Right lobe of liver (tissue), 6 donors: Measurements from ENCODE around the gene ALDH16A1. TPM values are rescaled to one million over a fixed set of nuclear protein-coding genes. Genes with fewer than 3 reads are reported as not detected.

Experiments used
- ATAC-seq, 4 donors: fragments of 200-7000 bp; cut with Tn5 transposase; one replicate each; pipeline ENCODE4 v1.9.1; 2020; ENCODE audit warnings: mild to moderate bottlenecking in 4 of 4, moderate library complexity in 4 of 4
- DNase-seq, 3 donors: peaks; one replicate each; pipeline ENCODE4 v3.0.0-alpha.2; 2020
- H3K27ac ChIP-seq, 3 donors: fragments of 200-600 bp; one replicate each; pipeline ENCODE4 v1.8.0; 2022
- H3K27me3 ChIP-seq, 2 donors: fragments of 200-600 bp; one replicate each; pipeline ENCODE4 v1.8.0; 2022
- H3K36me3 ChIP-seq, 4 donors: fragments of 200-600 bp; sonication (generic) in 1 of 4; one replicate each; pipeline versions ENCODE4 v1.5.1 to v1.8.0; 2017 to 2022; ENCODE audit warnings: control low read depth in 1 of 4
- H3K4me1 ChIP-seq, 4 donors: fragments of 200-600 bp; sonication (generic) in 1 of 4; one replicate each; pipeline versions ENCODE4 v1.5.1 to v1.8.0; 2017 to 2022; ENCODE audit warnings: control low read depth in 1 of 4
- H3K4me3 ChIP-seq, 3 donors: fragments of 200-600 bp; one replicate each; pipeline ENCODE4 v1.8.0; 2022
- H3K9me3 ChIP-seq, 4 donors: fragments of 200-600 bp; sonication (generic) in 1 of 4; one replicate each; pipeline versions ENCODE4 v1.5.1 to v1.8.0; 2017 to 2022; ENCODE audit warnings: control low read depth in 1 of 4
- POLR2A ChIP-seq: fragments of 450-650 bp; IDR thresholded peaks from one replicate; pipeline ENCODE4 v1.6.1; 2017; ENCODE audit warnings: antibody characterized with exemption, mild to moderate bottlenecking
- WGBS: methylation state at CpG from one replicate; pipeline ENCODE4 v1.1.6; 2018; ENCODE audit warnings: low coverage, low lambda C conversion rate; ENCODE audit not compliant: insufficient coverage; ENCODE audit errors: missing lambda C conversion rate; 5-methylcytosine and 5-hydroxymethylcytosine counted together
- intact Hi-C, 2 donors: fragments of 100-400 bp; cut with DNase I; formaldehyde crosslinking; loops; one replicate each; pipeline versions ENCODE4 v1.11.2 to v1.14.1; 2022
- long read RNA-seq: library from polyadenylated mRNA; unstranded; transcript quantifications from one replicate; pipeline ENCODE4 v2.0.0, GENCODE V29; 2019
- total RNA-seq, 6 experiments: library from RNA; depleted of rRNA in 2 of 6; stranded (reverse); fragments of >200 nt in 2 of 6; fragmentation: NEBNext Ultra II Directional in 3 of 6; extraction: Animal tissue kit (Norgen Biotek cat#: 25700) in 3 of 6; gene quantifications; one replicate each; pipeline versions ENCODE4 v1.1.0 to v1.2.4, GENCODE V29; 2016 to 2023
- TF ChIP-seq, protein P1 (sequence below), 4 donors: fragments of 200-600 bp in 3 of 4; fragments of 450-650 bp in 1 of 4; IDR thresholded peaks; one replicate each; pipeline versions ENCODE4 v1.5.1 to v1.8.0; 2016 to 2022; ENCODE audit warnings: antibody characterized with exemption in 4 of 4, mild to moderate bottlenecking in 2 of 4
- donor health status: DM: no; HTN: yes; CAD: no.
- donor health status: DM: no; HTN: no; CAD: no.
- donor health status: DM: no; HTN: no; CAD: no.
- donor health status: DM: no; HTN: yes; CAD: no.
- donor health status: DM: no; HTN: yes; CAD: no.

The ALDH16A1 gene
- total RNA-seq: 10 to 100 TPM; 14.4 to 29.6 (median 19.8) TPM
- long read RNA-seq: 0 reads

DNA sequence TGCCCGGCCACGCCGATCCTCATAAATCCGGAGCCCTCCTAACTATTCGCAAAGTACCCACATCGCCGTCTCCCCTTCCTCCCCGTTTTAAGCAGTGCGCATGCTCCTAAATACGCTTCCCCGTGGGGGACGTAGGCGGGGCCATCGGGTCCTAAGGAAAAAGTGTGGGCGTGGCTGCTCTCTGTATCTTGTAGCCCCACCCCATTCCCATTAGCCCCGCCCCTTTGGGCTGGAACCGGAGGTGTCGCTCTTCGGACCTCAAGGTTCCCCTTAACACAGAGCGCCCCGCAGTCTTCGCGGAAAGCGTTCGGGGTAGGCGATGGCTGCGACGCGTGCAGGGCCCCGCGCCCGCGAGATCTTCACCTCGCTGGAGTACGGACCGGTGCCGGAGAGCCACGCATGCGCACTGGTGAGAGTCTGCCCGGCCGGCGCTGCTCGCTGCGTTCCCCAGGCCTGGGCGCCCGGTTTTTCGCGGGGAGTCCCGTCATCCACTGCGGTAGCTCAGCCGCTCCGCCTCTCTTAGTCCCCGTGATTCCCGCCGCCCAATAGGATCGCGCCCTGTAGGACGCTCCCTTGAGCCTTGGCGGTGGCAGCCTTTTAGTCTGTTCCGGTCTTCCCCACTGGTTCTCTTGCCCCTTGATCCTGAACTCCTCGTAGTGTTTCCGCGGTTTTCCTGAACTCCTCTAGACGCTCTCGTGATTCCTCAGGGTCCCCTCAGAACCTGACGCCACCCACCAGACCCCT lies at the start of gene ALDH16A1:
Gene ALDH16A1 (plus strand): TSS at position 213 of the 744 bp plus-strand sequence. CDS start 107 bp downstream, at position 320.
- Histone ChIP-seq H3K9me3 (no peaks in the 10 kb centered on the region), H3K36me3 (no peaks in the 10 kb centered on the region), H3K27me3 (no peaks in the 10 kb centered on the region), H3K4me1 (peaks cover 0 to 11% (median 3%) of the 10 kb centered on the region in 4 donors), H3K4me3 (peak within 1 kb of the TSS; percentile 50 to 85 (median 73)), H3K27ac (peak within 1 kb of the TSS; percentile 75 to 83 (median 82))
- DNase-seq: peak; percentile 98 to 99 (median 99)
- peak; percentile 80 for TF ChIP-seq POLR2A
- TF ChIP-seq, protein P1, sequence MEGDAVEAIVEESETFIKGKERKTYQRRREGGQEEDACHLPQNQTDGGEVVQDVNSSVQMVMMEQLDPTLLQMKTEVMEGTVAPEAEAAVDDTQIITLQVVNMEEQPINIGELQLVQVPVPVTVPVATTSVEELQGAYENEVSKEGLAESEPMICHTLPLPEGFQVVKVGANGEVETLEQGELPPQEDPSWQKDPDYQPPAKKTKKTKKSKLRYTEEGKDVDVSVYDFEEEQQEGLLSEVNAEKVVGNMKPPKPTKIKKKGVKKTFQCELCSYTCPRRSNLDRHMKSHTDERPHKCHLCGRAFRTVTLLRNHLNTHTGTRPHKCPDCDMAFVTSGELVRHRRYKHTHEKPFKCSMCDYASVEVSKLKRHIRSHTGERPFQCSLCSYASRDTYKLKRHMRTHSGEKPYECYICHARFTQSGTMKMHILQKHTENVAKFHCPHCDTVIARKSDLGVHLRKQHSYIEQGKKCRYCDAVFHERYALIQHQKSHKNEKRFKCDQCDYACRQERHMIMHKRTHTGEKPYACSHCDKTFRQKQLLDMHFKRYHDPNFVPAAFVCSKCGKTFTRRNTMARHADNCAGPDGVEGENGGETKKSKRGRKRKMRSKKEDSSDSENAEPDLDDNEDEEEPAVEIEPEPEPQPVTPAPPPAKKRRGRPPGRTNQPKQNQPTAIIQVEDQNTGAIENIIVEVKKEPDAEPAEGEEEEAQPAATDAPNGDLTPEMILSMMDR (IDR thresholded peaks at IDR 0.05): no peak
- under 1% methylated on average over 18 of the region's 66 CpGs for WGBS
- peak; percentile 86 to 93 (median 89) for ATAC-seq
- intact Hi-C loops: no loop called here

DNA sequence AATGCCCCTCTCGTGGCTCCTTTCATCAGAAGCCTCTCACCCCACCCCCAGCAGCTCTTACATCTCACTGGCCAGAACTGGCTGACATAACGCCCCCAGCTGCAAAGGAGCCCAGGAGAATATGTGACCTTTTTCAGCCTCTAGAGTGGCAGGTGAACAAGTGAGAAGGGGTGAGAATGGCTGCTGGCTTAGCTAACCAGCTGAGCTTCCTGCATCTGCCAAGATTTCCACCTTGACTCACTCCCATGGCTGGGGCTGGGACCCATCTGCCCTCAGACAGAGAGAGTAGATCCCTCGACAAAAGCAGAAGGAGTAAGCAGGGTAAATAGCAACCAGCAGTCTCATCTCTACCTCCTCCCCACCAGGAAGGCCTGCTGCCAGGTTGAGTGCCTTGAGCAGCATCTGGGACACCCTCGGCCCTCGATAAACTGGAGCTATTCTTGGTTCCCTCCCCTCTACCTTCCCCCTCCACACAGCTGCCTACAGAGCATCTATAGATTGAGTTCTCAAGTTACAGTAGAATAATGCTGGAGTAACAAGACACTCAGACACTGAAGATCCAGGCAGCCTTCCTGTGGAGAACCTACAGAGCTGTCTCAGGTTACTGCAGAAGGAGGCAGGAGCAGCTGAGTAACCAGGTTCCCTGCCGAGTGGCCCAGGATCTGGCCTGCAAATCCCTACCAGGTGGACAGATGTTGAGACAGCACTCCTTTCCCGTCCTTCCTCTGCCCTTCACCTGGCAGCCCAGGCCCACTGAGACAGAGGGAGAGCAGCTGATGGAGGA lies 49.4 kb upstream of the ALDH16A1 start:
- no peak for DNase-seq
- WGBS: 66% methylated on average over 4 of the region's 7 CpGs
- TF ChIP-seq, protein P1 (IDR thresholded peaks at IDR 0.05): no peak
- TF ChIP-seq POLR2A: no peak
- Histone ChIP-seq H3K9me3 (no peaks in the 10 kb centered on the region), H3K4me3 (no peak overlapping the region), H3K27me3 (no peaks in the 10 kb centered on the region), H3K36me3 (no peaks in the 10 kb centered on the region), H3K27ac (no peak overlapping the region), H3K4me1 (no peaks in the 10 kb centered on the region)
- intact Hi-C loops: no loop called here
- ATAC-seq: peak in 1 of 4 donors; percentile 21

DNA sequence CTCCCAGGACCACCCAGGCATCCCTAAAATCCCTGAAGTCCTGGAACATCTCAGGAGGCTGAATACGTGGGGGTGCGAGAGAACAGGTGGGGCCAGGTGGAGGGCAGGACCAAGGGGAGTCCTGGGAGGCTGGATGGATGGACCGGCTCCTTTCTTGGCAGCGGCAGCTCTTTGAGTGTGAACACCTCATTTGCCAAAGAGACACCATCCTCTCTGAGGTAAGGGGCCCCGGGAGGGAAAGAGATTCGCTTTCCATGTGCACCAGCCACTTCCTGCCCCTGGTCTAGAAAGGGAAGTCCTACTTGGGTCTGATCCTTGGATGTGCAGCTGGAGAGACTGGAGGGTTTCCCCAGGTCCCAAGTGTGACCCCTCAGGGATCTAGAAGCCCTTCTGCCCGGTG lies 45.9 kb upstream of the ALDH16A1 start:
- no peak overlapping the region for H3K4me3 ChIP-seq
- ATAC-seq: no peak
- no peak for DNase-seq
- no CpG with 5 or more reads among the region's 7 CpGs for WGBS
- intact Hi-C loops: no loop called here
- H3K27ac ChIP-seq: no peak overlapping the region
- no peaks in the 10 kb centered on the region for H3K9me3 ChIP-seq
- H3K4me1 ChIP-seq: no peaks in the 10 kb centered on the region
- no peaks in the 10 kb centered on the region for H3K36me3 ChIP-seq
- H3K27me3 ChIP-seq: no peaks in the 10 kb centered on the region
- TF ChIP-seq, protein P1 (IDR thresholded peaks at IDR 0.05): no peak
- TF ChIP-seq POLR2A: no peak

DNA sequence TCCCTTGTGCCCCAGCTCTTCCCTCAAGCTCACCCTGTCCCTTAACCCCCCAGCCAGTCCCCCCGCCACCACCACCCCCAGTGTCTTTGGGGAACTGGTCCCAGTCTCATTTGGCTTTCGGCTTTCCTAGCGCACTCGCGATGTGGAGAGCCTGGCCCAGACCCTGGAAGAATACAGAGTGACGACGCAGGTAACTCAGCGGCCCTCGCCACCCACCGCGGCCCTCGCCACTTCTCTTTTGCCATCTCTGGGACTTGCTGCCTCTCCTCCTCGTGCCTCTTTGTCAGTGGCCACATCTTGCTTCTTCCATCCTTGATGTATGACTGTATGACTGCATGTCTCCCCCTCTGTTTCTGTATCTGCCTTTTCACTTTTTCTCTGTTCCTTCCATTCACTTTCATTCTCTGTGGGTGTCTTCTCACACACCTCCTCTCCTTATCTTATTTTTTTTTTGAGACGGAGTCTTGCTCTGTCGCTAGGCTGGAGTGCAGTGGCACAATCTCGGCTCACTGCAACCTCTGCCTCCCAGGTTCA lies 45.5 kb upstream of the ALDH16A1 start:
- no peak for DNase-seq
- no peak for ATAC-seq
- Histone ChIP-seq H3K36me3 (no peaks in the 10 kb centered on the region), H3K4me3 (no peak overlapping the region), H3K27me3 (no peaks in the 10 kb centered on the region), H3K9me3 (no peaks in the 10 kb centered on the region), H3K4me1 (no peaks in the 10 kb centered on the region), H3K27ac (no peak overlapping the region)
- WGBS: 68% methylated on average over 13 of the region's 16 CpGs
- TF ChIP-seq, protein P1 (IDR thresholded peaks at IDR 0.05): no peak
- TF ChIP-seq POLR2A: no peak
- intact Hi-C loops: no loop called here
